ENCODE data around the gene RABL2B.

GRCh38 chr22:50727678-50728522 lies 55.5 kb downstream of the RABL2B start:
- no peak for TF ChIP-seq CTCF (conservative IDR thresholded peaks at IDR 0.05; ENCODE audit: low read length)
- TF ChIP-seq EZH2phosphoT487 (IDR thresholded peaks at IDR 0.05; ENCODE audit: borderline replicate concordance) = no peak

Data from Loucy (cell line).